ENCODE data around the gene RAB3D.
"Not testable (repeated sequence)": the region's sequence is repeated elsewhere in the genome, so short reads cannot be mapped to it uniquely, and the experiment has no call there.

The RAB3D gene

DNA sequence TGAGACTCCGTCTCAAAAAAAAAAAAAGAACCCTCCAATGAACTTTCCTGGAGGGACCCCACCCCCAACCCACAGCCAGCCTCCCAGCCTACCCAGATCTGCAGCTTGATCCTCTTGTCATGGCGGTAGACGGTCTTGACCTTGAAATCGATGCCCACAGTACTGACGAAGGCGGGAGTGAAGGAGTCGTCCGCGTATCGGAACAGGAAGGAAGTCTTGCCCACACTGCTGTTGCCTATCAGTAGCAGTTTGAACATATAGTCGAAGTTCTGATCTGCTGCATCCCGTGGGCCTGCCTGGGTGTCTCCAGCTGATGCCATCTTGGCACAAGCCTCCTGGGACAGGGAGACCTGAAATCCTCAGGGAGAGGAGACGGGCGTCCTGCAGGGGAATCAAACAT lies 2.4 kb downstream of the RAB3D start:
- no peak for DNase-seq

DNA sequence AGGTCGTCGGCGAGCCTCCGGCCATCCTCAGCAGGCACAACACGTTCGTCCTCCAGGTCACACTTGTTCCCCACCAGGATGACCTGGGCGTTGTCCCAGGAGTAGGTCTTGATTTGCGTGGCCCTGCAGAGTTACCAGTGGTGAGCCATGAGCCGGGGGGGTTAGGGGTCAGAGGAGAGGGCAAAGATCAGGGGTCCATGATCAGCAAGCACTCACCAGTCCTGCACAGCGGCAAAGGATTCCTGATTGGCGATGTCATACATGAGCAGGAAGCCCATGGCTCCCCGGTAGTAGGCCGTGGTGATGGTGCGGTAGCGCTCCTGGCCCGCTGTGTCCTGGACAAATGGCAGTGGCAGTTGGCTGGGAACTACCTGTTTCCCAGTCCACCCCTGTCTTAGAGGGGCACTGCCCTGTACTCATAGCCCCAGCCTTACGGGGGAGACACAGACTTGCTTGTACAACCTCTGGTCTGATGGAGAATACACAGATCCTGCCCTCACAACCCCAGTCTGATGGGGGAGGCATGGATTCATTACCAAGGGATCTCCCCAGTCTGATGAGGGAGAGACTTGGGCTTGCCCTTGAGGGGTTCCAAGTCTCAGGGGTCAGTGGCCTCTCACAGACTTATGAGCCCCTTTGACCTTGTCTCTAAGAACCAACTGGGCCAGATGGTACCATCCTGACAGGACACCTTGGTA lies 3.9 kb downstream of the RAB3D start:
- no peak for DNase-seq

DNA sequence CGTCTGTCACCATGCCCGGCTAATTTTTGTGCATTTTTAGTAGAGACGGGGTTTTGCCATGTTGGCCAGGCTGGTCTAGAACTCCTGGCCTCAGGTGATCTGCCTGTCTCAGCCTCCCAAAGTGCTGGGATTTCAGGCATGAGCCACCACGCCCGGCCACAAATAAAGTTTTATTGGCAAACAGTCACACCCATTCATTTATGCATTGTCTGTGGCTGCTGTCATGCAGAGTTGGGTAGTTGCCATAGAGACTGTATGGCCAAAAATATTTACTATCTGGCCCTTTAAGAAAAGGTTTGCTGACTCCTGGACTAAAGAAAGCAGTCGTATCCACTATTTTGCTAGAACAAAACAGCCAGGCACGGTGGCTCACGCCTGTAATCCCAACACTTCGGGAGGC lies 5.6 kb downstream of the RAB3D start:
- DNase-seq, result not testable (repeated sequence)

DNA sequence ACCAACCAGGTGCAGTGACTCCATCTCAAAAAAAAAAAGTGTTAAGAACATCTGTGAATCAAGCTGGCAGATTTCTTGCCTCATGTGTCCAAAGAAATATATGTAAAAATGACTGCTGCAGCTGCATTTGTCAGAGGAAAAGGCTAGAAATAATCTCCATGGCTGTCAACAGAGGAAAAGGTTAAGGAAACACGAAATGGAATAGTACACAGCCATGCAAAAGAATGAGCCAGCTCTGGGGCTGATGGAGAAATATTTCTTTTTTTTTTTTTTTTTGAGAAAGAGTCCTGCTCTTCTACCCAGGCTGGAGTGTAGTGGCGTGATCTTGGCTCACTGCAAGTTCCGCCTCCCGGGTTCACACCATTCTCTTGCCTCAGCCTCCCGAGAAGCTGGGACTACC lies 6.6 kb downstream of the RAB3D start:
- no peak for DNase-seq

DNA sequence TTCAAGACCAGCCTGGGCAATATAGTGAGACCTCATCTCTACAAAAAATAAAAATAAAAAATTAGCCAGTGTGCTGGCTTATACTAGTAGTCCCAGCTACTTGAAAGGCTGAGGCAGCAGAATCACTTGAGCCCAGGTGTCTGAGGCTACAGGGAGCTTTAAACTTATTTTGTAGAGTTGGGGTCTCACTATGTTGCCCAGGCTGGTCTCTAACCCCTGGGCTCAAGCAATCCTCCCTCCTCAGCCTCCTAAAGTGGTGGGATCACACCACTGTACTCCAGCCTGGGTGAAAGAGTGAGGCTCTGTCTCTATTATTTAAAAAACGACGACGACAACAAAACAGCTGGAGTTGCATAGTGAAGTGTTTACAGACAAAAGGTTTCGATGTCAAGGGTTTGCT lies 8.0 kb downstream of the RAB3D start:
- DNase-seq, result no peak

DNA sequence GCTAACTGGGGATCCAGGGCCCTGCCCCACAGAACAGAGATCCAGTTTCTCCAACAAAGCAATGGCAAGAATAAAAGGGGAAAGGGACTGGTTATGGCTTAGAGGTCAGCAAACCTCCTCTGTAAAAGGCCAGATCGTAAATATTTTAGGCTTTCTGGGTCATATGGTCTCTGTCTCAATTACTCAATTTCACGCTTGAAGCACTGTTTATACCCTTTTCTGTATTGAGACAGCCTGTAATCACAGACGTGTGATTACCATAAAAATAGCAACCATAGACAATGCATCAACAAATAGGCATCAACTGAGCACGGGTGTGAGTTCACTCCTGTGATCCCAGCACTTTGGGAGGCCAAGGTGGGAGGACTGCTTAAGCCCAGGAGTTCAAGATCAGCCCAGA lies 9.3 kb downstream of the RAB3D start:
- no peak for DNase-seq

DNA sequence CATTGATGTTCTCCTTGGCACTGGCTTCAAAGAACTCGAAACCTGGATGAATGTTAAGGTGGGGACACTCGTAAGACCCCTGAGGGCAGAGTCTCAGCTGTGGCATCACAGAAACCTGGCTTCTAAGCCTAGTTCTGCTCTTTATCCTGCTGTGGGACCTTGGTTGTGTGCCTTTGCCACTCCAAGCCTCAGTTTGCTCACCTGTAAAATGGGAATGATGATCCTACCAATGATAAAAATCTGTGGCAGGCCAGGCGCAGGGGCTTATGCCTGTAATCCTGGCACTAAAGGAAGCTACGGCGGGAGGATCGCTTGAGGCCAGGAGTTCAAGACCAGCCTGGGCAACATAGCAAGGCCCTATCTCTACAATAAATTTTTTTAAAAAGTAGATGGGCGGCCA lies 13.9 kb downstream of the RAB3D start:
- DNase-seq, result no peak

DNA sequence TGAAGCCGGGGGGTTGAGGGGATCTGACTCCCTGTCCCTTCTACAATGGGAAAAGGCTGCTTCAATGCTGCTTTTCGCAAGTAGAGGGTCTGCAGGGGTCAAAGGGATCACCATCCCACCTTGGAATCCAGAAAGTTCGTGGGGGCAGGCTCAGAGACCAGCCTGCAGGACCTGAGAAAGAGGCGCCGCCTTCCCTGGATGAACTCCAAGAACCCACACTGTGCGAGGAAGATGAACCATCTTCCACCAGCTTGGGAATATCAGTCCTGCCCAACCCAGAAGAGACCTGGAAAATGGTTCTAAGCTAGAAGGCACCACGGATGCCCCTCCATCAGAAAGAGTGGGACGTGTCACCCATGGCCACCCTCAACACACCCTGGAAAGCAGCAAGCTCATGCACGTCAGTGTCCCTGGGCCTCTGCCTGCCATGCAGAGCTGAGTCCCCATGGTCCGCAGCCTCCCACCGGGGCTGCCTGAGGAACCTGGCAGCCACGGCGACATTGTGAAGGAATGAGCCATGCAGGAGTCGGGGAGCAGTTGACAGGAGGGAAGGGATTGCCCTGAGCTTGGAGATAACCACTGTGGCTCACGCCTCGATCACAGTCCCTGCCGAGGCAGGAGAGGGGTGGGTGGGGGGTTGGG lies 14.6 kb downstream of the RAB3D start:
- no peak for DNase-seq

DNA sequence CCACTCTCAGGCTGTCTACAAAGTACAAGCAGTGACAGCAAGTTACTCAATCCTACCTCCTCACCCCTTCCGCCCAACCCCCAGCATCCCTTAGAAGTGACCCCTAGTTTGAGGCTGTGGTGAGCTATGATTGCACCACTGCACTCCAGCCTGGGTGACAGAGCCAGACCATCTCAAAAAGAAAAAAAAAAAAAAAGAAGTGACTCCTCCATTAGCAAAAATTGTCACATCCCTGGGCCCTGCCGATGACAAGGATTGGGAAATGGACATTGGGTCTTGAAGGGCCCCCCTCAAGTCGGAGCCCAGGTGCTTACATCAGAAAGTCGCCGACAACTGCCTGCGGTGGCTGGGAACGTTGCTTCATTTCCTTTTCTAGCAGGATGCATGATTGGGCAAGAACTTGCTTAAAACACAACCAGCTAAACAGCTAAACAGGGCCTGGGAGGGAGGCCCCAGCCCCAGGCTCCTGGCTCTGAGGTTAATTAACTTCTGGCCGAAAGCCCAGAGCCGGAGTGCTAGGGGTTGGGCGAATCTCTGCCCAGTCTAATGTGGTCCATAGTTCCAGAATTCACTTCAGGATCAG lies 15.3 kb downstream of the RAB3D start:
- DNase-seq, result no peak

DNA sequence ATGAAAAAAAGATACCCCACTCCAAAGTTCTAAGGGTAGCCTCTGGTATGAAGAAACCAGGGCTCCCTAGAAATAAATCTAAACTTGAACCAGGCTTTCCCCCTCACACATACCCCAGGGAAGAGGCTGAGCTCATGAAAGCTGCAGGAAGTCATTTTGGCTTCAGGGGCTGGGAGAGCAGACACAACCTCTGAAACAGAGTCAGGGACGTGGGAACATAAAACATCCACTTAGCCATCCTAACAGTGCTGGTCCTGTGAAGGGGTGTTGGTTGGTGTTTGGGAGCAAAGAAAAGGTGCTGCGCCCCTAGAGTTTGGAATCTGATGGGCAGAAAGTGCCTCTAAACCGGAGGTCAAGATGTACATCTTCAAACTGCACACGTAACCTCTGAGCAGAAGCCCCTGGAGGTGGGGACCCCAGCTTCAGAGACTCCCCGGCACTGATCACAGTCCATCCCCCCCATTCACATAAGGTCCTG lies 15.8 kb downstream of the RAB3D start:
- DNase-seq, result no peak

DNA sequence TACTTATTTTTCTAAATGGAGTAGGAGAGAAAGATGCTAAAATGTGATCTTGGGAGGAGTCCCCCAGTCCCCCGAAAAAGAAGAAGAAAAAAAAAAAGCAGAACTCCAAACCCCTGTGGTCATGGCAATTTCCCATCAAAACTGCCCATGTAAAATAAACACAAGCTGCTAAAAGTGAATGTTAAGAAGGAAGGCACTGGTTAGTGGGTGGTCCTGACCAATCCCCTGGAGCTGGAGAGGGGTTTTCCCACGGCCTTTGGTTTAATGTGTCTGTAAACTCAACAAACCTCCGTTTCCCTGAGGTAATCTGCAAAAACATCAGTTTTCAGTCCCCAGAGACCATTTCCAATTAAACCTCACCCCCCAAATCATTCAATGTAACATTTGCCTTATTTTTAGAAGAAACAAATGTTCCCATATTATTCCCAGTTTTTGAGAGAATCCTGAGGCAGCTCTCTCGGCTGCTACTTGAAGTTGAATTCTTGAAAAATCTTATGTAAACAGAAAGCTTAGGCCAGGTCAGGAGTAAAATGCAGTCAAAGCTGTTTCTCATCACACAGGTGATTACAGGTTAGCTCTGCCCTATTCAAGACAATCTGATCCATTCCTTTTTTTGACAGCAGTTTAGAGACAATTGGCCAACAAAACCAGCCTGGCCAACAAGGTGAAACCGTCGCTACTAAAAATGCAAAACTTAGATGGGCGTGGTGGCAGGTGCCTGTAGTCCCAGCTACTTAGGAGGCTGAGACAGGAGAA lies 17.0 kb downstream of the RAB3D start:
- DNase-seq, result no peak

DNA sequence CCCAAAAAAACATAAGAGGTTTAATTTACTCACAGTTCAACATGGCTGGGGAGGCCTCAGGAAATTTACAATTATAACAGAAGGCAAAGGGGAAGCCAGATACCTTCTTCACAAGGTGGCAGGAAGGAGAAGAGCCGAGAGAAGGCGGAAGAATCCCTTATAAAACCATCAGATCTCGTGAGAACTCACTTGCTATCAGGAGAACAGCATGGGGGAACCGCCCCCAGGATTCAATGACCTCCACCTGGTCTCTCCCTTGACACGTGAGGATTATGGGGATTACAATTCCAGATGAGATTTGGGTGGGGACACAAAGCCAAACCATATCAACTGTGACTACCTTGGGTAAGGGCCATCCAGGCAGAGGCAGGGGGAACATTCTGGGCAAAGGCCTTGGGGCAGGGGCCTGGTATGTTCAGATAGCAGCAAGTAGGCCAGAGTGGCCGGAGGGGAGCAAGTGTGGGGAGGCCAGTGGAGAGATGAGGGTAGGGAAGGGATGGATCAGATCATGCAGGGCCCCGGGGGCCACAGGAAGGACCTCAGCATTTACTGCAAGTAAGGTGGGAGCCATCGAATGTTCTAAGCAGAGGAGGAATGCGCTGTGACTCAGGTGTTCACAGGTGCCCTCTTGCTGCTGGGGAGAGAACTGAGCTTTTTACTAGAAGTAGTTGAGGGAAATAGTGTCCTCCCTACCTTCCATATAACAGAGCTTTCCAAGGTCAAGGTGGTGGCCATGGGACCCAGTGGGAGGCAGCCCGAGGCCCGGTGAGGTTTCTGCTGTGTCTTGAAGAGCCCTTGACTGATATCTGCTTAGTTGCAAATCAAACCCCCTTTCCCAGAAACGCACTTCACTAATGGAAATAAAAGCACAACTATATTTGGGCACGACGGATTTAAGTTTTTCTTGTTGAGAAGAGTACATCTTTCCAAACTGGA lies 18.0 kb downstream of the RAB3D start:
- no peak for DNase-seq

DNA sequence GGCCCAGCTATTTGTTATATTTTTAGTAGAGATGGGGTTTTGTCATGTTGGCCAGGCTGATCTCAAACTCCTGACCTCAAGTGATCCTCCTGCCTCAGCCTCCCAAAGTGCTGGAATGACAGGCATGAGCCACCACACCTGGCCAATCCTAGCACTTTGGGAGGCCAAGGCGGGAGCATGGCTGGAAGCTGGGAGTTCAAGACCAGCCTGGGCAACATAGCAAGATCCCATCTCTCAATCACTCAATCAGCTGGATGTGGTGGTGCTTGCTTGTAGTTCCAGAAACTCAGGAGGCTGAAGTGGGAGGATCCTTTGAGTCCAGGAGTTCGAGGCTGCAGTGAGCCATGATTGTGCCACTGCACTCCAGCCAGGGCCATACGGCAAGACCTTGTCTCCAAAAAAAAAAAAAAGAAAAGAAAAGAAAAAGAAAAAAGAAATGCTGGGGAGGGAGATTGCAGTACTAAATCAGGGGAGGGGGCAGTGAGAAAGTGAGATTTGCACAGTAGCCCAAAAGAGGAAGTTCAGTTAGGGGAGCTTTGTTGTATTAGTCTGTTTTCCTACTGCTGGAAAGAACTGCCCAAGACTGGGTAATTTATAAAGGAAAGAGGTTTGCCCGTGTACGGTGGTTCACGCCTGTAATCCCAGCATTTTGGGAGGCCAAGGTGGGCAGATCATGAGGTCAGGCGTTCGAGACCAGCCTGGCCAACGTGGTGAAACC lies 19.0 kb downstream of the RAB3D start:
- DNase-seq, result not testable (repeated sequence)

DNA sequence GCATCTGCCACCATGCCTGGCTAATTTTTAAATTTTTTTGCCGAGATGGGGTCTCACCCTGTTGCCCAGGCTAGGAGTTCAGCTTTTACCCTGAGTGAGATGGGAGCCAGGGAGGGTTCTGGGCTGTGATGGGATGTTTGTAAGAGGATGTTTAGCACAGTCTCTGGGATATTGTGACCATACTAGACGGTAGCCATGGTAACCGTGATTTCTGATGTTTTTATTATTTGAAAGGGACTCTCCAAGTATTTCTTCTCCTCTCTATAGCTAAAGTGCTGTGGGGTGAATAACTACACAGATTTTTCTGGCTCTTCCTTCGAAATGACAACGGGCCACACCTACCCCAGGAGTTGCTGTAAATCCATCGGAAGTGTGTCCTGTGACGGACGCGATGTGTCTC lies 33.1 kb downstream of the RAB3D start:
- no peak for DNase-seq

DNA sequence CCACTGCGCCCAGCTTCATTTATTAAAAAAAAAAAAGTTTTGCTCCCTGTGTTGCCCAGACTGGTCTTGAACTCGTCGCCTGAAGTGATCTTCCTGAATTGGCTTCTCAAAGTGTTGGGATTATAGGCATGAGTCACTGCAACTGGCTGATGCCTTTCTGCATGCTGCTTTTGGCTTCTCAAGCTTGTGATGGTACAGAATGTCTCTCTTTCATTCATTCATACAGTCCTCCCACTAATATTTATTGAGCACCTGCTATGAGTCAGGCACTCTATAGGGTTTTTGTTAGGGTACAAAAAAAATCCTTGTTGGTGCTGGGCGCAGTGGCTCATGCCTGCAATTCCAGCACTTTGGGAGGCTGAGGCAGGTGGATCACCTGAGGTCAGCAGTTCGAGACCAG lies 34.5 kb downstream of the RAB3D start:
- DNase-seq, result no peak

DNA sequence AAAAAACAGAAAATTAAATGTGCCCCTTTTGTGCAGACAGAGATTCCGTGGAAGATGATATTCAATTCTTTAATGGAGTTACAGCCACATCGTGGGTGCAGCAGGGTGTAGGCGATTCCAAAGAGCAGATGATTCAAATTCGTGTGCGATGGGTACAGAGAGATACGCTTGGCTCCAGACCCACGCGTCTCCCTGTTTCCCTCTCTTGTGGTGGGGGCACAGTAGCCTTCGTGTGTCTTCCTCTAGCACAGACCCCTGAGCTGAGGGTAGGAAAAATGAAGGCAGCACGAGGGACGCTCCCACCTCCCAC lies 38.7 kb downstream of the RAB3D start:
- no peak for DNase-seq

DNA sequence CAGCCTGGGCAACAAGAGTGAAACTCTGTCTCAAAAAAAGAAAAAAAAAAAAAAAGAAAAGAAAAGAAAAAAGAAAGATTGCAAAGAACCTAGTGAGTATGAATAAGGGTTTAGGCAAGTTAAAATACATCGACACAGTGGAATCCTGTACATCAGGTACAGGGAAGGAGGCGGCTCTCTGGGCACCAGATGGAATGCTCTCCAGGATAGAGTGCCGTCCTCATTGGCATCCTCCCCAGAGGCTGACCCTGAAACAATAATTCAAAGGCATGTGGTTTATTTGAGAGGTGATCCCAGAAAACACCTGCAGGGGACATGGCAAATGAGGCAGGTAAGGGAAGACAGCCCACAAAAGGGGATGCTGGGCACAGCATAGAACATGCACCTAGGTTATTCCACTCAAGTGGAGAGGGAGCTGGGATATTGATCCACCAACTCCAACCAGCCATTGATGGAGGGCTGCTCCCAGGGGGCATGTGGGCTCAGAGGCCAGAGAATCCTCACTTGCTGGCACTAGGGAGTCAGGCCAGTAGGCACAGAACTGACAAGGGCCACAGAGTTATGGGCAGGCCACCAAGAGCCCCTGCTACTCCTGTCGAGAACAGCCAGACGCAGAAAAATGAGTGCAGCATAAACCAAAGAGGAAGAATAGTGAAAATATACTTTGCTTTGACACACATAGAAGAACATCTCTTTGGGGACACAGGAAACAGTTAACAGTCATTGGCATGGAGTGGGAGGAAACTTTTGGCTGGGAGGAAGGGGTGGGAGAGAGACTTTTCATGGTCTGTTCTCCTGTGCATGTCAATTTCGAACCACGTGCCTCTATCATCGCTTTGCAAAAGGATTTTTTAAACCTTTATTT lies 39.3 kb downstream of the RAB3D start:
- no peak for DNase-seq

DNA sequence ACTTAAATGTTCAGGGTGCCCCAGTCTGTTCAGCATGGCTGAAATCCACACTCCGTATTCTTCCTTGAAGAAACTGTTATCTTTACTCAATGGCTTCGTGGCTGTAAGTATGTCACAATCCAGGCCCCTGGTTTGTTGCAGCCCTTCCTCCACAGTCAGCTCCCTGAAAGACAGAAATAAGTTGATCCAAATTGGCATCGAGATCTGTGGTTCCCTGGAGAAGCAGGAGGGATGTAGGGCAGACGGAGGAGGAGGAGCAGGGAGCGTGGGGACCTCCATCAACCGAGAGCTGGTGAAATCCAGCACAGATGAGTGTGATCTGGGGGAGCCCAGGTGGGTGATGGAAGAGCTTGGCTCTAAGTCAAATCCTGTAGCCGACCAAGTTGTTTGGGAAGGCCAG lies 43.2 kb downstream of the RAB3D start:
- DNase-seq, result no peak

DNA sequence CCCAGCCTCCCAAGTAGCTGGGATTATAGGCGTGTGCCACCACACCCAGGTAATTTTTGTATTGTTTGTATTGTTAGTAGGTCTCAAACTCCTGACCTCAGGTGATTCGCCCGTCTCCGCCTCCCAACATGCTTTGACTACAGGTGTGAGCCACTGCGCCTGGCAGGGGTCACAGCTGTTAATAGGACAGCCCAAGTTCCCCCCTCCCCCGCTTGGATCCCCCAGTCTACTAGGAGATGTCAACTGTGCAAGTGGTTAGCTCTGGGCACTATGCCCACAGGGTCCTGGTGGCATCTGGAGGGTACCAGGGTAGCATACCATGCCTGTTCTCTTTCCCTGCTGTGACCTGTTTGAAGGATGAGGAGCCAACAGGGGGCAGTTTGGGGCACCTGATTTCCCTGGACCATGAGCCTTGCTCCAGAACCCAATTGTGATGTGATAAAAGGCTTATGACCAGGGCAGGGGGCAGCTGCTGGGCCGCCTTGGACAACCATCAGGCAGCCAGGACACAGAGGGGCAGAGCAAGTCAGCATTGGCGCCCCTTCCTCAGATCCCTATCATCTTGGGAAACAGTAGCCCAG lies 43.7 kb downstream of the RAB3D start, which contains the start of gene TSPAN16:
TSS of gene TSPAN16 (plus strand) at position 496 of the 581 bp plus-strand sequence. CDS start 138 bp downstream, outside the sequence.
- DNase-seq, result no peak

DNA sequence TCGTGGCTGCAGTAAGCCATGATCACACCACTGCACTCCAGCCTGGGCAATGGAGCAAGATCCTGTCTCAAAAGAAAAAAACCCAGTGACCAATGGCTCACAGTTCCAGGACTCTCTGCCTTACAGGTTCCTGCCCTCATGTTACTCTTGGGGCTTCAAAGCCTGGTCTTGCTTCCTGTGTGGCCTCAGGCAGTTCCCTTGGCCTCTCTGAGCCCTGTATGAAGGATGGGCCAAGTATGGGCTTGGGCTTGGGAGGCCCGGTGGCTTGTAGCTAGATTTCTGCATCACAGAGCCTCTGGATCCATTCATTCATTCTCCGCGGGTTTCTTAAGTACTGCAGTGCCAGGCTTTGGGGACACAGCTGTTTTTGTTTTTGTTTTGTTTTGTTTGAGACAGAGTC lies 44.3 kb downstream of the RAB3D start:
- no peak for DNase-seq

Measured in GOT3 (cell line).